Thyroid gland (tissue), 4 donors: Measurements from ENCODE around the gene KLHL4. TPM values are rescaled to one million over a fixed set of nuclear protein-coding genes. Genes with fewer than 3 reads are reported as not detected.

ENCODE experiments used
- DNase-seq, 2 donors: peaks; one replicate each; pipeline ENCODE4 v3.0.0-alpha.2; 2019
- H3K27ac ChIP-seq, 3 donors: fragments of 200-600 bp; sonication (generic); 1 replicate in 2 of 3; 2 replicates in 1 of 3; pipeline ENCODE4 v1.5.1; 2016 to 2019; ENCODE audit warnings: mild to moderate bottlenecking in 1 of 3, moderate library complexity in 1 of 3
- H3K27me3 ChIP-seq: fragments of 200-600 bp; sonication (generic); one replicate; pipeline ENCODE4 v1.5.1; 2019
- H3K36me3 ChIP-seq, 2 donors: fragments of 200-600 bp; sonication (generic); one replicate each; pipeline ENCODE4 v1.5.1; 2016 to 2019
- H3K4me1 ChIP-seq, 2 donors: fragments of 200-600 bp; sonication (generic); one replicate each; pipeline ENCODE4 v1.5.1; 2017 to 2019
- H3K4me3 ChIP-seq, 3 donors: fragments of 200-600 bp; sonication (generic); replicated peaks in 1 of 3; 1 replicate in 2 of 3; 2 replicates in 1 of 3; pipeline ENCODE4 v1.5.1; 2016; ENCODE audit warnings: mild to moderate bottlenecking in 1 of 3
- H3K9me3 ChIP-seq: fragments of 200-600 bp; sonication (generic); one replicate; pipeline ENCODE4 v1.5.1; 2017
- CTCF ChIP-seq, 6 experiments: fragments of 200-600 bp in 3 of 6; fragments of 450-650 bp in 3 of 6; sonication (generic) in 3 of 6; IDR thresholded peaks; one replicate each; pipeline ENCODE4 v1.5.1; 2016 to 2019; ENCODE audit warnings: antibody characterized with exemption in 6 of 6, mild to moderate bottlenecking in 2 of 6, inconsistent platforms in 1 of 6, moderate library complexity in 1 of 6
- POLR2A ChIP-seq, 2 donors: fragments of 450-650 bp; IDR thresholded peaks; one replicate each; pipeline ENCODE4 v1.6.1; 2017; ENCODE audit warnings: antibody characterized with exemption in 2 of 2, mild to moderate bottlenecking in 2 of 2, moderate library complexity in 1 of 2
- WGBS, 2 donors: methylation state at CpG; one replicate each; pipeline ENCODE4 v1.1.5; 2017; 5-methylcytosine and 5-hydroxymethylcytosine counted together
- intact Hi-C: fragments of 100-400 bp; cut with DNase I; formaldehyde crosslinking; loops from one replicate; pipeline ENCODE4 v1.15.1; 2023
- total RNA-seq, 4 donors: library from RNA; depleted of rRNA; stranded (reverse); fragments of >200 nt; gene quantifications; one replicate each; pipeline ENCODE4 v1.2.3, GENCODE V29; 2016

The KLHL4 gene
- total RNA-seq, 4 donors from 2014 or later = 1.5 to 4.2 (median 2.8) TPM

- no peak overlapping the region for H3K4me3 ChIP-seq
- no peaks in the 10 kb centered on the region for H3K4me1 ChIP-seq
- no peak for DNase-seq
- no peaks in the 10 kb centered on the region for H3K9me3 ChIP-seq
- H3K36me3 ChIP-seq = no peaks in the 10 kb centered on the region
- H3K27ac ChIP-seq = no peak overlapping the region
- intact Hi-C loops = no loop called here
- no peaks in the 10 kb centered on the region for H3K27me3 ChIP-seq
- TF ChIP-seq CTCF (IDR thresholded peaks at IDR 0.05) (no peak), POLR2A (IDR thresholded peaks at IDR 0.05) (no peak)
Measured at GRCh38 chrX:87516717-87517121, 883 bp upstream of the KLHL4 start.

DNA sequence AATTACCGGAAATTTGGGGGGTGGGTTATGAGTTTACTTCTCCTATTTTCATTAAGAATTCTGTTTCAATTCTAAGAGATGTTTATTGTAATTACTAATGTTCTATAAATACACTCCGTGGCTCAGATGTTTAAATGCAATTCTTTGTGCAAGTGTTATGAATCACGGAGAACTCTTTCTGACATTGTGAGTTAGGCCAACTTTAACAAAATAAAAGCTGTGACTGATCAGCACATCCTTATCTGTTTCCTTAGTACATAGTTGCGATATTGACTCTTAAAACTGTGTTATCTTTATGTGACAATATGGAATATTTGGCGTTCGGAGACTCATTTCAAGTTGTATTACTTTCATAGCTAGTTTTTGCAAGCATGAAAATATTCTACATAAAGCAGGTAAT is 902 bp downstream of the KLHL4 start:
- intact Hi-C loops = no loop called here
- Histone ChIP-seq H3K4me3 (no peak overlapping the region), H3K27ac (no peak overlapping the region), H3K4me1 (no peaks in the 10 kb centered on the region), H3K9me3 (no peaks in the 10 kb centered on the region), H3K27me3 (no peaks in the 10 kb centered on the region), H3K36me3 (no peaks in the 10 kb centered on the region)
- no peak for DNase-seq
- TF ChIP-seq POLR2A (IDR thresholded peaks at IDR 0.05) (no peak), CTCF (IDR thresholded peaks at IDR 0.05) (no peak)
- WGBS, 2 donors = 41 to 44% methylated on average over 6 of the region's 6 CpGs

DNA sequence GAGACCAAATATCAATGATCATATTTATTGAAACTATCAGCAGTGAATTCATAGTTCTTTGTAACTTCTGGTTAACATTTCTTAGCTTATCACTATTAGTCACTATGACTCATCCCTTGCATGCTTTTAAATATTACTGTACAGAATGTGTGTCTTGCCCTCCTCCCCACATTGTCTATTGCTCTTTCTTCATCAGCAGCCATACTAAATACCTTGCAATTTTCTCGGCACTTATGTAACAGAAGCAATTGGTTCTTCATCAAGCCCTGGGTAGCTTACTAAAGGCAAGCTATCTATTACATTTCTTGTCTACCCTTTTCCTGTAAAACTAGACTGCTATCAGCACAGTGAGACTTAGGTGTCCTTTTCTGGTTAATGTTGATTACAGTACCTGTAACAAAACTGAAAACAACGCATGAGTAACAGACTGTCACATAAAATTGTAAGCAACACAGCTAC is 8.2 kb downstream of the KLHL4 start:
- H3K27ac ChIP-seq = no peak overlapping the region
- 83 to 96% methylated on average over 2 of the region's 2 CpGs for WGBS, 2 donors
- H3K4me3 ChIP-seq = no peak overlapping the region
- TF ChIP-seq POLR2A (IDR thresholded peaks at IDR 0.05) (no peak), CTCF (IDR thresholded peaks at IDR 0.05) (no peak)
- no peaks in the 10 kb centered on the region for H3K4me1 ChIP-seq
- no peaks in the 10 kb centered on the region for H3K27me3 ChIP-seq
- DNase-seq = no peak
- intact Hi-C loops = no loop called here
- no peaks in the 10 kb centered on the region for H3K9me3 ChIP-seq
- no peaks in the 10 kb centered on the region for H3K36me3 ChIP-seq

- Histone ChIP-seq H3K27ac (no peak overlapping the region), H3K4me1 (no peaks in the 10 kb centered on the region), H3K36me3 (no peaks in the 10 kb centered on the region), H3K27me3 (no peaks in the 10 kb centered on the region), H3K9me3 (no peaks in the 10 kb centered on the region), H3K4me3 (no peak overlapping the region)
- intact Hi-C loops = no loop called here
- TF ChIP-seq CTCF (IDR thresholded peaks at IDR 0.05) (no peak), POLR2A (IDR thresholded peaks at IDR 0.05) (no peak)
- no peak for DNase-seq
- WGBS, 2 donors = 85 to 90% methylated on average over 2 of the region's 2 CpGs
Measured at GRCh38 chrX:87526281-87526680, 8.7 kb downstream of the KLHL4 start.

- Histone ChIP-seq H3K9me3 (no peaks in the 10 kb centered on the region), H3K27me3 (no peaks in the 10 kb centered on the region), H3K4me1 (no peaks in the 10 kb centered on the region), H3K27ac (no peak overlapping the region), H3K36me3 (no peaks in the 10 kb centered on the region), H3K4me3 (no peak overlapping the region)
- intact Hi-C loops = no loop called here
- DNase-seq = no peak
- no peak for TF ChIP-seq POLR2A (IDR thresholded peaks at IDR 0.05)
- no peak for TF ChIP-seq CTCF (IDR thresholded peaks at IDR 0.05)
- 78 to 83% methylated on average over 9 to 10 of the region's 10 CpGs for WGBS, 2 donors
Measured at GRCh38 chrX:87528487-87528886, 10.9 kb downstream of the KLHL4 start.
